HCT116 (cell line): ENCODE results near the gene CFDP1.

Source experiments
- CEBPB ChIP-seq: IDR thresholded peaks from 2 replicates; pipeline ENCODE4 v1.6.1; 2012; ENCODE audit warnings: low read depth
- EGR1 ChIP-seq: IDR thresholded peaks from 2 replicates; pipeline ENCODE4 v1.6.1; 2012; ENCODE audit warnings: low read depth
- ELF1 ChIP-seq: IDR thresholded peaks from 2 replicates; pipeline ENCODE4 v1.6.1; 2012; ENCODE audit warnings: low read depth, borderline replicate concordance
- EZH2 ChIP-seq: fragments of 200-600 bp; sonication (generic); IDR thresholded peaks from 2 replicates; pipeline ENCODE4 v1.6.1; 2017; ENCODE audit warnings: antibody characterized with exemption, mixed run types
- EZH2phosphoT487 ChIP-seq: fragments of 200-600 bp; IDR thresholded peaks from 2 replicates; pipeline ENCODE4 v1.6.1; 2018; ENCODE audit warnings: antibody characterized with exemption, borderline replicate concordance
- JUND ChIP-seq: IDR thresholded peaks from 2 replicates; pipeline ENCODE4 v1.6.1; 2012
- POLR2A ChIP-seq: IDR thresholded peaks from 2 replicates; pipeline ENCODE4 v1.7.0; 2011; ENCODE audit warnings: borderline replicate concordance; ENCODE audit not compliant: insufficient read depth, insufficient read length; ENCODE audit errors: extremely low read depth
- POLR2AphosphoS5 ChIP-seq: IDR thresholded peaks from 2 replicates; pipeline ENCODE4 v1.6.1; 2011; ENCODE audit warnings: mild to moderate bottlenecking, low read depth, low read length, moderate library complexity
- SP1 ChIP-seq: IDR thresholded peaks from 2 replicates; pipeline ENCODE4 v1.6.1; 2012; ENCODE audit warnings: low read depth
- YY1 ChIP-seq: IDR thresholded peaks from 2 replicates; pipeline ENCODE4 v1.6.1; 2011; ENCODE audit warnings: low read length, low read depth, moderate library complexity, mild to moderate bottlenecking; ENCODE audit not compliant: insufficient replicate concordance; ENCODE audit errors: extremely low read depth
- ZFX ChIP-seq: fragments of 450-650 bp; IDR thresholded peaks from 2 replicates; pipeline ENCODE4 v1.6.1; 2017
- ZNF274 ChIP-seq: fragments of 200-500 bp; sonication (Bioruptor generic); IDR thresholded peaks from 2 replicates; pipeline ENCODE4 v1.6.1; 2014; ENCODE audit warnings: mild to moderate bottlenecking, low read depth, low read length, inconsistent platforms
- TF ChIP-seq, protein P1 (sequence below), 3 experiments: fragments of 200-600 bp in 1 of 3; sonication (generic) in 1 of 3; IDR thresholded peaks in 2 of 3; conservative IDR thresholded peaks in 1 of 3; 2 replicates each; pipeline ENCODE4 v1.5.1; 2012 to 2017; ENCODE audit warnings: low read depth in 2 of 3, low read length in 2 of 3, antibody characterized with exemption in 1 of 3, borderline replicate concordance in 1 of 3, control low read depth in 1 of 3, mild to moderate bottlenecking in 1 of 3, mixed read lengths in 1 of 3, mixed run types in 1 of 3, moderate library complexity in 1 of 3; ENCODE audit not compliant: insufficient read depth in 1 of 3
- TF ChIP-seq, protein P2 (sequence below): IDR thresholded peaks from 2 replicates; pipeline ENCODE4 v1.6.1; 2012

DNA sequence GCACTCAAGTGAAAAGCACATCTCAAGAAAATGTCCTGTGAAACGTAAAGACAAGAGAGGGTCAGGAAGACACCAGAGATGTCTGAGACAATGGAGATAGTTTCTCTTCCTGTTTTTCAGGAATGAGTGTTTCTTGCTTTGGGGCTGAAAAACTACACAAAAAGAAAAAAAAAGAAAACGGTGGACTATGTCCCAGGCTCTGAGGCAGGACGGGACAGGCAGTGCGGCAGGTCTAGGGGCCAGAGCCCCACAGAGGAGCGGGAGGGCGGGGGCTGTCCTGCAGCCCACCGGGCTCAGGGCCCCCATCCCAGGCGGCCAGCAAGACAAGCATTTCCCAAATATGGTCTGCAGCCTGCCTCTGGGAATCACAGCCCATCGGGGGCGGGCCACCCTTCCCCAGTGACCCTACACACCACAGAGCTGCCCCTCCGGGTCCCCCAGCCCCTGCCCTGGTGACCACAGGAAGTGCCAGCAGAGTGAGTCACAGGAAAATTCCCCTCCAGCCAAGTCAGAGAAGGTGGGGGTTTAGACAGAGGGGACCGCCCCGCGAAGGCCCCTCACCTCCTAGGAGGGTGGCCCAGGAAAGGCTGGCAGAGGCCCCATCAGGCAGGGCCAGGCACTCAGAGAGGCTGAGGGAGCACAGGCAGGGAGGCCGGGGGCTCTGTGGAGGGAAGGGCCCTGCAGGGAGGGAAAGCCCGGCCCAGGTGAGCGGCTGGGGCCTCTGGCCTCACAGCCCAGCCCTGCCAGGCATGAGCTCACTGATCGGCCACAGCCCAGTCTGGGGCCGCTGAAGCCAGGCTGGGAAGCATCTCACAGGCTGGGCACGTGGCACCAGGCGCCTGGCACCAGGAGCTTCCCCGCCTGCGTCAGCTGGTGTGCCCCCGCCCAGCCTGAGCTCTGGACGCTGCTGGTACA, 188.2 kb downstream of the CFDP1 start:
- TF ChIP-seq, protein P1, sequence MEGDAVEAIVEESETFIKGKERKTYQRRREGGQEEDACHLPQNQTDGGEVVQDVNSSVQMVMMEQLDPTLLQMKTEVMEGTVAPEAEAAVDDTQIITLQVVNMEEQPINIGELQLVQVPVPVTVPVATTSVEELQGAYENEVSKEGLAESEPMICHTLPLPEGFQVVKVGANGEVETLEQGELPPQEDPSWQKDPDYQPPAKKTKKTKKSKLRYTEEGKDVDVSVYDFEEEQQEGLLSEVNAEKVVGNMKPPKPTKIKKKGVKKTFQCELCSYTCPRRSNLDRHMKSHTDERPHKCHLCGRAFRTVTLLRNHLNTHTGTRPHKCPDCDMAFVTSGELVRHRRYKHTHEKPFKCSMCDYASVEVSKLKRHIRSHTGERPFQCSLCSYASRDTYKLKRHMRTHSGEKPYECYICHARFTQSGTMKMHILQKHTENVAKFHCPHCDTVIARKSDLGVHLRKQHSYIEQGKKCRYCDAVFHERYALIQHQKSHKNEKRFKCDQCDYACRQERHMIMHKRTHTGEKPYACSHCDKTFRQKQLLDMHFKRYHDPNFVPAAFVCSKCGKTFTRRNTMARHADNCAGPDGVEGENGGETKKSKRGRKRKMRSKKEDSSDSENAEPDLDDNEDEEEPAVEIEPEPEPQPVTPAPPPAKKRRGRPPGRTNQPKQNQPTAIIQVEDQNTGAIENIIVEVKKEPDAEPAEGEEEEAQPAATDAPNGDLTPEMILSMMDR (IDR thresholded peaks at IDR 0.05 in 2 of 3, conservative IDR thresholded peaks at IDR 0.05 in 1 of 3; ENCODE audit: borderline replicate concordance in 1 of 3, insufficient read depth in 1 of 3, low read depth in 2 of 3, low read length in 2 of 3), result no peak
- TF ChIP-seq EGR1, result no peak
- peak; percentile 62; the same call in 1 of the 2 replicates for TF ChIP-seq ZFX
- TF ChIP-seq EZH2phosphoT487, result no peak
- TF ChIP-seq EZH2, result no peak
- TF ChIP-seq ZNF274, result no peak
- no peak for TF ChIP-seq ELF1
- TF ChIP-seq POLR2A, result no peak
- TF ChIP-seq CEBPB, result no peak
- TF ChIP-seq POLR2AphosphoS5, result peak; percentile 40; the same call in 1 of the 2 replicates
- TF ChIP-seq JUND, result no peak
- TF ChIP-seq, protein P2, sequence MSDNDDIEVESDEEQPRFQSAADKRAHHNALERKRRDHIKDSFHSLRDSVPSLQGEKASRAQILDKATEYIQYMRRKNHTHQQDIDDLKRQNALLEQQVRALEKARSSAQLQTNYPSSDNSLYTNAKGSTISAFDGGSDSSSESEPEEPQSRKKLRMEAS, result no peak
- TF ChIP-seq YY1, result no peak
- TF ChIP-seq SP1, result no peak
